HepG2 (cell line): ENCODE results near the gene TAOK3. TPM values are rescaled to one million over a fixed set of nuclear protein-coding genes. Genes with fewer than 3 reads are reported as not detected.

Source experiments
- ATF1 ChIP-seq: IDR thresholded peaks from 2 replicates; pipeline ENCODE4 v1.6.1; 2016; ENCODE audit warnings: mild to moderate bottlenecking, control low read depth
- ATF3 ChIP-seq: sonication (generic); formaldehyde crosslinking; IDR thresholded peaks from 2 replicates; pipeline ENCODE4 v1.4.0; 2020; ENCODE audit warnings: missing genetic modification reagents
- GMEB2 ChIP-seq: IDR thresholded peaks from 2 replicates; pipeline ENCODE4 v1.6.1; 2016; ENCODE audit warnings: missing biosample characterization, missing genetic modification reagents, low read depth
- MAFK ChIP-seq, 2 experiments: IDR thresholded peaks in 1 of 2; conservative IDR thresholded peaks in 1 of 2; 2 replicates each; pipeline ENCODE4 v1.6.1; 2011; ENCODE audit warnings: improper control_type of control experiment in 2 of 2, low read length in 2 of 2
- PREB ChIP-seq: sonication (generic); formaldehyde crosslinking; IDR thresholded peaks from 2 replicates; pipeline ENCODE4 v1.4.0; 2020; ENCODE audit warnings: missing genetic modification reagents
- SOX5 ChIP-seq: IDR thresholded peaks from 2 replicates; pipeline ENCODE4 v1.6.1; 2016; ENCODE audit warnings: borderline replicate concordance
- ZBED4 ChIP-seq: sonication (generic); formaldehyde crosslinking; IDR thresholded peaks from 2 replicates; pipeline ENCODE4 v1.4.0; 2020; ENCODE audit warnings: missing genetic modification reagents, borderline replicate concordance
- ZNF605 ChIP-seq: sonication (generic); formaldehyde crosslinking; IDR thresholded peaks from 2 replicates; pipeline ENCODE4 v1.8.0; 2022; ENCODE audit warnings: mild to moderate bottlenecking, missing genetic modification reagents
- ZSCAN31 ChIP-seq: sonication (generic); formaldehyde crosslinking; IDR thresholded peaks from 2 replicates; pipeline ENCODE4 v1.5.0; 2020; ENCODE audit warnings: low read depth, mild to moderate bottlenecking, missing genetic modification reagents
- polyA plus RNA-seq, 8 experiments: library from polyadenylated mRNA; depleted of rRNA in 3 of 8; stranded (reverse) in 7 of 8; unstranded in 1 of 8; fragments of >200 nt; fragmentation: Illumina TruSeq in 4 of 8; extraction: Trizol in 4 of 8; gene quantifications; 2 replicates each; pipeline versions ENCODE4 v1.2.1 to v1.2.3, GENCODE V29; 2011 to 2016; ENCODE audit warnings: low read depth in 4 of 8, missing spikeins in 1 of 8, mixed read lengths in 1 of 8; ENCODE audit not compliant: insufficient read depth in 1 of 8
- total RNA-seq, 5 experiments: library from RNA; depleted of rRNA; stranded (reverse); fragments of >200 nt; fragmentation: Illumina TruSeq; extraction: Trizol; gene quantifications; 2 replicates each; pipeline ENCODE4 v1.2.3, GENCODE V29; 2016; ENCODE audit warnings: low read depth in 1 of 5

The TAOK3 gene
- total and polyA plus RNA-seq, 2 of the 13 experiments (the other 11 are each of a cell fraction or from before 2014, with no cell fraction given) = 10.4 to 12.3 TPM

GRCh38 chr12:118206107-118206412 lies 166.6 kb downstream of the TAOK3 start (continued):
- TF ChIP-seq ATF3 (CRISPR knock-in tag) = no peak
- TF ChIP-seq MAFK (conservative IDR thresholded peaks at IDR 0.05 in 1 of 2, IDR thresholded peaks at IDR 0.05 in 1 of 2; ENCODE audit: low read length in 2 of 2) = no peak
- no peak for TF ChIP-seq ZBED4 (CRISPR knock-in tag)
- TF ChIP-seq ZNF605 (CRISPR knock-in tag) = no peak
- no peak for TF ChIP-seq GMEB2 (CRISPR knock-in tag)
- no peak for TF ChIP-seq SOX5
- TF ChIP-seq PREB (CRISPR knock-in tag) = no peak
- no peak for TF ChIP-seq ATF1 (CRISPR knock-in tag)
- TF ChIP-seq ZSCAN31 (CRISPR knock-in tag) = no peak
